Hepatocyte (in vitro differentiated cells): Measurements from ENCODE around the gene RSPRY1. TPM values are rescaled to one million over a fixed set of nuclear protein-coding genes. Genes with fewer than 3 reads are reported as not detected.

ENCODE experiments used
- DNase-seq: peaks from one replicate; pipeline ENCODE4 v3.0.0-alpha.2; 2016; ENCODE audit warnings: low spot score
- H2AFZ ChIP-seq: fragments of 200-600 bp; sonication (generic); 2 replicates; pipeline ENCODE4 v1.6.0; 2016; ENCODE audit warnings: antibody characterized with exemption, mild to moderate bottlenecking
- H3K27ac ChIP-seq: fragments of 200-600 bp; sonication (generic); 2 replicates; pipeline ENCODE4 v1.5.1; 2016; ENCODE audit warnings: mild to moderate bottlenecking
- H3K27me3 ChIP-seq: fragments of 200-600 bp; sonication (generic); 2 replicates; pipeline ENCODE4 v1.6.1; 2016
- H3K36me3 ChIP-seq: fragments of 200-600 bp; sonication (generic); replicated peaks from 2 replicates; pipeline ENCODE4 v1.5.1; 2016; ENCODE audit warnings: low read depth; ENCODE audit not compliant: insufficient read depth
- H3K4me1 ChIP-seq: fragments of 200-600 bp; sonication (generic); 2 replicates; pipeline ENCODE4 v1.5.1; 2016; ENCODE audit warnings: mild to moderate bottlenecking, moderate library complexity; ENCODE audit not compliant: insufficient read depth
- H3K4me2 ChIP-seq: fragments of 200-600 bp; sonication (generic); 2 replicates; pipeline ENCODE4 v1.6.0; 2016
- H3K4me3 ChIP-seq: fragments of 200-600 bp; sonication (generic); 2 replicates; pipeline ENCODE4 v1.5.1; 2016; ENCODE audit warnings: mild to moderate bottlenecking
- H3K79me2 ChIP-seq: fragments of 200-600 bp; sonication (generic); 2 replicates; pipeline ENCODE4 v1.6.0; 2017; ENCODE audit warnings: mild to moderate bottlenecking
- H3K9me2 ChIP-seq: fragments of 200-600 bp; sonication (generic); replicated peaks from 2 replicates; pipeline ENCODE4 v1.6.0; 2017; ENCODE audit warnings: mild to moderate bottlenecking; ENCODE audit not compliant: insufficient read depth
- H3K9me3 ChIP-seq: fragments of 200-600 bp; sonication (generic); 2 replicates; pipeline ENCODE4 v1.5.1; 2016; ENCODE audit warnings: low read depth, mild to moderate bottlenecking
- H4K20me1 ChIP-seq: fragments of 200-600 bp; sonication (generic); 2 replicates; pipeline ENCODE4 v1.6.0; 2016; ENCODE audit warnings: mild to moderate bottlenecking; ENCODE audit not compliant: insufficient read depth, poor library complexity, severe bottlenecking
- EZH2 ChIP-seq: fragments of 200-600 bp; sonication (generic); IDR thresholded peaks from 2 replicates; pipeline ENCODE4 v1.6.1; 2016; ENCODE audit warnings: antibody characterized with exemption, mild to moderate bottlenecking, borderline replicate concordance
- EZH2phosphoT487 ChIP-seq: fragments of 200-600 bp; sonication (generic); IDR thresholded peaks from one replicate; pipeline ENCODE4 v1.6.1; 2018; ENCODE audit warnings: antibody characterized with exemption, mild to moderate bottlenecking, low read depth, moderate library complexity; ENCODE audit not compliant: unreplicated experiment, severe bottlenecking
- WGBS: methylation state at CpG from one replicate; pipeline ENCODE4 v1.1.6; 2016; ENCODE audit warnings: low lambda C conversion rate; ENCODE audit errors: missing lambda C conversion rate; 5-methylcytosine and 5-hydroxymethylcytosine counted together
- polyA plus RNA-seq: library from polyadenylated mRNA; unstranded; fragments of >200 nt; fragmentation: Nextera tagmentation; extraction: Ambion mirVana; gene quantifications from 2 replicates; pipeline ENCODE4 v1.2.1, GENCODE V29; 2016
- total RNA-seq: library from RNA; depleted of rRNA; stranded (reverse); fragments of >200 nt; gene quantifications from 2 replicates; pipeline ENCODE4 v1.2.3, GENCODE V29; 2014
- TF ChIP-seq, protein P1 (sequence below): fragments of 200-600 bp; sonication (generic); IDR thresholded peaks from 2 replicates; pipeline ENCODE4 v1.5.1; 2016; ENCODE audit warnings: antibody characterized with exemption, mild to moderate bottlenecking; ENCODE audit not compliant: poor library complexity

RSPRY1 gene
- total and polyA plus RNA-seq, 2 experiments from 2014 or later: 42.3 to 57.5 TPM

DNA sequence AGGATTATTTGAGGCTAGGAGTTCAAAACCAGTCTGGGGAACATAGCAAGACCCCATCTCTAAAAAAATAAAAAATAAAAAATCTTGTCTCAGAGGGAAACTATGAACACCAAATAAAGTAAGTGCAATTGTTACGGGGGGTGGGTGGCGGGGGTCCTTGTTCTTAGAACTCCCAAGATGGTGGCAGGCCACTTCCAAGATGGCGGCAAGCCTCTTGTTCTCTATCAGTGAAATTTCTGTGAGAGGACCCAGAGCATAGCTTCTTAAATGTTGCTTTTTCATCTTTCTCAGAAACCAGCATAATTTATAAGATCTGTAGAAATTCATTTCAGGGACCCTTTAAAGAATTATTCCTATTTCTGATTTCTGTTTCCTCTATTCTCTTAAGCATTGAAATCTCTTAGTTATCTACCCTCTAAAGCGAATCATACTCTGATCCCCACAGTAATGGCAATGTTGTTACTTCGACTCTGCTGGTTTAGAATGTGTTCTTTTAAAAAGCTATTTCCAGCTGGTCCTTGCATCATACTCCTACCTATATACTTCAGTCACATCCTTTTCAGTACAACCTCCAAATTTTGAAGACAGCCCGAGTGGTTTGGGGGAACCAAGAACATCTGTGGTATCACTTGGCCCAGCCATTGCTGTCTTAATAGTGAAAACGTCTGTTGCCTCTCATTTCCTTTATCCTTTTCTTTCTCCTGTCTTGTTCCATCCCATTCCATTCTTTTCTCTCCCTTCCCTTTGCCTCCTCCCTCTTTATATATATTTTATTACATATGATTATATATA lies 16.2 kb downstream of the RSPRY1 start:
- Histone ChIP-seq H3K9me3 (no peaks in the 10 kb centered on the region), H3K4me1 (no peaks in the 10 kb centered on the region), H3K27ac (no peak overlapping the region), H3K4me2 (no peak overlapping the region), H3K4me3 (no peak overlapping the region), H3K27me3 (no peaks in the 10 kb centered on the region), H3K79me2 (peaks cover 57% of the 10 kb centered on the region), H3K36me3 (no peaks in the 10 kb centered on the region), H2AFZ (no peak overlapping the region), H4K20me1 (peaks cover 15% of the 10 kb centered on the region), H3K9me2 (no peaks in the 10 kb centered on the region)
- DNase-seq: no peak
- WGBS: 96% methylated on average over 7 of the region's 7 CpGs
- TF ChIP-seq EZH2 (no peak), EZH2phosphoT487 (no peak)
- TF ChIP-seq, protein P1, sequence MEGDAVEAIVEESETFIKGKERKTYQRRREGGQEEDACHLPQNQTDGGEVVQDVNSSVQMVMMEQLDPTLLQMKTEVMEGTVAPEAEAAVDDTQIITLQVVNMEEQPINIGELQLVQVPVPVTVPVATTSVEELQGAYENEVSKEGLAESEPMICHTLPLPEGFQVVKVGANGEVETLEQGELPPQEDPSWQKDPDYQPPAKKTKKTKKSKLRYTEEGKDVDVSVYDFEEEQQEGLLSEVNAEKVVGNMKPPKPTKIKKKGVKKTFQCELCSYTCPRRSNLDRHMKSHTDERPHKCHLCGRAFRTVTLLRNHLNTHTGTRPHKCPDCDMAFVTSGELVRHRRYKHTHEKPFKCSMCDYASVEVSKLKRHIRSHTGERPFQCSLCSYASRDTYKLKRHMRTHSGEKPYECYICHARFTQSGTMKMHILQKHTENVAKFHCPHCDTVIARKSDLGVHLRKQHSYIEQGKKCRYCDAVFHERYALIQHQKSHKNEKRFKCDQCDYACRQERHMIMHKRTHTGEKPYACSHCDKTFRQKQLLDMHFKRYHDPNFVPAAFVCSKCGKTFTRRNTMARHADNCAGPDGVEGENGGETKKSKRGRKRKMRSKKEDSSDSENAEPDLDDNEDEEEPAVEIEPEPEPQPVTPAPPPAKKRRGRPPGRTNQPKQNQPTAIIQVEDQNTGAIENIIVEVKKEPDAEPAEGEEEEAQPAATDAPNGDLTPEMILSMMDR: no peak

DNA sequence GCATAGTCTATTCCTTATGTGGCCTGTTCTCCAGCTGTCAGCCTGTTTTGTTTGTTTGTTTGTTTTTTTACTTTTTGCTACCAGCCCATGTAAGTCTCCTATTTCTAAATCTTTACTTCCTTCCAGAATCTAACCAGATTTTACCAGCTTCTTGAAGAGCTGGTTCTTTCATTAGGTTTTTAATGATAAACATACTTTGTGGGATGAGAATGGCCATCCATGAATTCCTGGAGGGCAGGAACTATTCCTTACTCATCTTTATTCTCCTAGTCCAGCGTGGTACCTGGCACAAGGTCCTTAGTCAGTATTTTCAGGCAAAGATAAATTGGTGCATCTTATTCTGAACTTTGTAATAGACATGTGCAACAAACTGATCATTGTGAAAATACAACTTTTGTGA lies 17.3 kb downstream of the RSPRY1 start:
- Histone ChIP-seq H3K4me3 (no peak overlapping the region), H3K36me3 (no peaks in the 10 kb centered on the region), H3K27ac (no peak overlapping the region), H3K4me2 (no peak overlapping the region), H3K9me3 (no peaks in the 10 kb centered on the region), H3K4me1 (no peaks in the 10 kb centered on the region), H3K79me2 (peaks cover 46% of the 10 kb centered on the region), H3K9me2 (no peaks in the 10 kb centered on the region), H3K27me3 (no peaks in the 10 kb centered on the region), H2AFZ (no peak overlapping the region), H4K20me1 (peaks cover 9% of the 10 kb centered on the region)
- WGBS: 74% methylated on average over 1 of the region's 1 CpG
- no peak for DNase-seq
- TF ChIP-seq EZH2phosphoT487 (no peak), EZH2 (no peak)
- TF ChIP-seq, protein P1: no peak

- H3K27ac ChIP-seq: no peak overlapping the region
- H3K27me3 ChIP-seq: no peaks in the 10 kb centered on the region
- H3K79me2 ChIP-seq: peaks cover 33% of the 10 kb centered on the region
- H3K9me2 ChIP-seq: no peaks in the 10 kb centered on the region
- H3K4me2 ChIP-seq: no peak overlapping the region
- H3K4me3 ChIP-seq: no peak overlapping the region
- 96% methylated on average over 12 of the region's 12 CpGs for WGBS
- DNase-seq: no peak
- H3K4me1 ChIP-seq: no peaks in the 10 kb centered on the region
- no peak overlapping the region for H2AFZ ChIP-seq
- no peaks in the 10 kb centered on the region for H3K9me3 ChIP-seq
- TF ChIP-seq, protein P1: no peak
- no peak for TF ChIP-seq EZH2phosphoT487
- no peak for TF ChIP-seq EZH2
- peaks cover 9% of the 10 kb centered on the region for H4K20me1 ChIP-seq
- H3K36me3 ChIP-seq: no peaks in the 10 kb centered on the region
Observed at GRCh38 chr16:57204675-57205074, 18.5 kb downstream of the RSPRY1 start.
